Astrocyte (in vitro differentiated cells and primary cell): Measurements from ENCODE around the gene JAK3. TPM values are rescaled to one million over a fixed set of nuclear protein-coding genes. Genes with fewer than 3 reads are reported as not detected.

ENCODE experiments used
- DNase-seq: peaks from one replicate; pipeline ENCODE4 v3.0.0-alpha.2; 2010; ENCODE audit warnings: low read depth
- FAIRE-seq: peaks from 2 replicates; lab custom pipeline; 2011; peaks lifted over from hg19 to GRCh38; lab: Jason Lieb, UNC
- H2AFZ ChIP-seq: 2 replicates; pipeline ENCODE4 v1.6.0; 2012; ENCODE audit warnings: low read depth, low read length, inconsistent platforms
- H3K27ac ChIP-seq: 2 replicates; pipeline ENCODE4 v1.5.1; 2011; ENCODE audit warnings: low read depth, low read length, inconsistent platforms
- H3K27me3 ChIP-seq: 2 replicates; pipeline ENCODE4 v1.6.0; 2011; ENCODE audit warnings: low read length, inconsistent platforms; ENCODE audit not compliant: insufficient read depth
- H3K36me3 ChIP-seq: 2 replicates; pipeline ENCODE4 v1.5.1; 2011; ENCODE audit warnings: low read length, inconsistent platforms; ENCODE audit not compliant: insufficient read depth
- H3K4me1 ChIP-seq: 2 replicates; pipeline ENCODE4 v1.5.1; 2011; ENCODE audit warnings: low read length, inconsistent platforms; ENCODE audit not compliant: insufficient read depth
- H3K4me2 ChIP-seq: 2 replicates; pipeline ENCODE4 v1.6.0; 2012; ENCODE audit warnings: low read length, inconsistent platforms
- H3K4me3 ChIP-seq: 2 replicates; pipeline ENCODE4 v1.5.1; 2011; ENCODE audit warnings: low read depth, mild to moderate bottlenecking, low read length, inconsistent platforms; ENCODE audit not compliant: insufficient read depth
- H3K79me2 ChIP-seq: 2 replicates; pipeline ENCODE4 v1.6.0; 2012; ENCODE audit warnings: mild to moderate bottlenecking, low read length, inconsistent platforms; ENCODE audit not compliant: insufficient read depth
- H3K9ac ChIP-seq: 2 replicates; pipeline ENCODE4 v1.6.0; 2012; ENCODE audit warnings: mild to moderate bottlenecking, low read length, inconsistent platforms
- H3K9me3 ChIP-seq: 2 replicates; pipeline ENCODE4 v1.5.1; 2012; ENCODE audit warnings: low read depth, mild to moderate bottlenecking, low read length, inconsistent platforms; ENCODE audit not compliant: insufficient read depth
- H4K20me1 ChIP-seq: 2 replicates; pipeline ENCODE4 v1.6.0; 2012; ENCODE audit warnings: low read length, inconsistent platforms; ENCODE audit not compliant: insufficient read depth
- H3K27ac Mint-ChIP-seq: one replicate; pipeline ENCODE4 v1.8.0; 2021; ENCODE audit warnings: mild to moderate bottlenecking, mixed read lengths; ENCODE audit not compliant: unreplicated experiment
- H3K27me3 Mint-ChIP-seq: one replicate; pipeline ENCODE4 v1.8.0; 2021; ENCODE audit warnings: low read depth, mixed read lengths; ENCODE audit not compliant: unreplicated experiment
- H3K36me3 Mint-ChIP-seq: one replicate; pipeline ENCODE4 v1.8.0; 2021; ENCODE audit warnings: low read depth, mixed read lengths; ENCODE audit not compliant: unreplicated experiment
- H3K4me1 Mint-ChIP-seq: one replicate; pipeline ENCODE4 v1.8.0; 2021; ENCODE audit warnings: low read depth, mixed read lengths; ENCODE audit not compliant: unreplicated experiment
- H3K4me3 Mint-ChIP-seq: one replicate; pipeline ENCODE4 v1.8.0; 2021; ENCODE audit warnings: mild to moderate bottlenecking, moderate library complexity, mixed read lengths; ENCODE audit not compliant: unreplicated experiment
- H3K9me3 Mint-ChIP-seq: one replicate; pipeline ENCODE4 v1.8.0; 2021; ENCODE audit warnings: mild to moderate bottlenecking, mixed read lengths; ENCODE audit not compliant: unreplicated experiment
- CTCF ChIP-seq: IDR thresholded peaks from 2 replicates; pipeline ENCODE4 v1.5.1; 2011; ENCODE audit warnings: low read depth, mild to moderate bottlenecking, inconsistent platforms, low read length, moderate library complexity; ENCODE audit not compliant: insufficient read depth
- EZH2 ChIP-seq: IDR thresholded peaks from 2 replicates; pipeline ENCODE4 v1.6.1; 2012; ENCODE audit warnings: mild to moderate bottlenecking, low read length, inconsistent platforms; ENCODE audit not compliant: insufficient read depth
- total RNA-seq: library from RNA; stranded (reverse); gene quantifications from 2 replicates; pipeline ENCODE4 v1.2.1, GENCODE V29; 2021

The JAK3 gene
- total RNA-seq, 1 donor from 2014 or later = 1.00 TPM

- FAIRE-seq (no peak), DNase-seq (no peak)
- Histone ChIP-seq H4K20me1 (peaks cover 63% of the 10 kb centered on the region), H3K9ac (no peak overlapping the region), H3K4me1 (peaks cover 12% of the 10 kb centered on the region), H2AFZ (no peak overlapping the region), H3K27ac (no peak overlapping the region), H3K9me3 (no peaks in the 10 kb centered on the region), H3K27me3 (peaks cover 20% of the 10 kb centered on the region), H3K36me3 (peaks cover 28% of the 10 kb centered on the region), H3K4me2 (no peak overlapping the region), H3K79me2 (peaks cover 26% of the 10 kb centered on the region), H3K4me3 (no peak overlapping the region)
- TF ChIP-seq CTCF = no peak
- TF ChIP-seq EZH2 = no peak
- Mint-ChIP-seq H3K36me3 (peaks cover 31% of the 10 kb centered on the region), H3K9me3 (no peaks in the 10 kb centered on the region), H3K27ac (peak overlapping the region; percentile 55), H3K4me3 (peak overlapping the region; percentile 64), H3K4me1 (peaks cover 14% of the 10 kb centered on the region), H3K27me3 (peaks cover 10% of the 10 kb centered on the region)
These were observed 17.9 kb upstream of the JAK3 start for GRCh38 chr19:17865364-17866311.

- H3K27me3 Mint-ChIP-seq = peaks cover 4% of the 10 kb centered on the region
- Histone ChIP-seq H3K4me1 (peaks cover 16% of the 10 kb centered on the region), H3K4me2 (no peak overlapping the region), H2AFZ (no peak overlapping the region), H3K27me3 (peaks cover 5% of the 10 kb centered on the region), H3K4me3 (no peak overlapping the region), H3K36me3 (peaks cover 28% of the 10 kb centered on the region), H3K79me2 (peaks cover 36% of the 10 kb centered on the region), H3K9me3 (no peaks in the 10 kb centered on the region), H4K20me1 (peaks cover 71% of the 10 kb centered on the region), H3K9ac (no peak overlapping the region), H3K27ac (no peak overlapping the region)
- H3K9me3 Mint-ChIP-seq = no peaks in the 10 kb centered on the region
- H3K27ac Mint-ChIP-seq = no peak overlapping the region
- peaks cover 31% of the 10 kb centered on the region for H3K36me3 Mint-ChIP-seq
- FAIRE-seq (no peak), DNase-seq (no peak)
- TF ChIP-seq EZH2 = no peak
- no peak for TF ChIP-seq CTCF
- peaks cover 16% of the 10 kb centered on the region for H3K4me1 Mint-ChIP-seq
- H3K4me3 Mint-ChIP-seq = no peak overlapping the region
These were observed 15.9 kb upstream of the JAK3 start for GRCh38 chr19:17863520-17864182.
